Measurements from ENCODE around the gene MERTK.
A peak's percentile ranks its signal among the peaks of the same experiment; 100 is the strongest.
"Not testable (repeated sequence)": the region's sequence is repeated elsewhere in the genome, so short reads cannot be mapped to it uniquely, and the experiment has no call there.

MERTK gene

GRCh38 chr2:112018846-112019245 is 120.4 kb downstream of the MERTK start:
- DNase-seq: no peak

- DNase-seq: no peak
These were observed 121.2 kb downstream of the MERTK start for GRCh38 chr2:112019569-112019982.

GRCh38 chr2:112020561-112020960 is 122.2 kb downstream of the MERTK start:
- DNase-seq: no peak

GRCh38 chr2:112021290-112021689 is 122.9 kb downstream of the MERTK start:
- no peak for DNase-seq

GRCh38 chr2:112021781-112022231 is 123.4 kb downstream of the MERTK start:
- no peak for DNase-seq

GRCh38 chr2:112023707-112024106 is 125.3 kb downstream of the MERTK start:
- DNase-seq: no peak

- no peak for DNase-seq
These were observed 125.8 kb downstream of the MERTK start for GRCh38 chr2:112024231-112024630.

GRCh38 chr2:112024896-112025491 is 126.6 kb downstream of the MERTK start:
- no peak for DNase-seq

- DNase-seq: no peak
These were observed 128.1 kb downstream of the MERTK start for GRCh38 chr2:112026509-112026908.

- no peak for DNase-seq
These were observed 129.4 kb downstream of the MERTK start for GRCh38 chr2:112027767-112028166.

- no peak for DNase-seq
These were observed 130.8 kb downstream of the MERTK start for GRCh38 chr2:112029164-112029563.

- no peak for DNase-seq
These were observed 133.2 kb downstream of the MERTK start for GRCh38 chr2:112031473-112032223.

GRCh38 chr2:112032224-112032586 is 133.8 kb downstream of the MERTK start:
- no peak for DNase-seq

GRCh38 chr2:112032689-112033465 is 134.5 kb downstream of the MERTK start:
- DNase-seq: peak; percentile 53

- DNase-seq: no peak
These were observed 135.2 kb downstream of the MERTK start for GRCh38 chr2:112033600-112033999.

- no peak for DNase-seq
These were observed 136.5 kb downstream of the MERTK start for GRCh38 chr2:112034924-112035323.

- DNase-seq: no peak
These were observed 137.4 kb downstream of the MERTK start for GRCh38 chr2:112035786-112036185.

- not testable (repeated sequence) for DNase-seq
These were observed 141.1 kb downstream of the MERTK start for GRCh38 chr2:112039556-112039955.

GRCh38 chr2:112040066-112040465 is 141.7 kb downstream of the MERTK start:
- not testable (repeated sequence) for DNase-seq

- not testable (repeated sequence) for DNase-seq
These were observed 143.1 kb downstream of the MERTK start for GRCh38 chr2:112041460-112041859.

- DNase-seq: no peak
These were observed 147.1 kb downstream of the MERTK start for GRCh38 chr2:112045446-112046014.

GRCh38 chr2:112046231-112046630 is 147.8 kb downstream of the MERTK start:
- no peak for DNase-seq

- DNase-seq: no peak
These were observed 149.3 kb downstream of the MERTK start for GRCh38 chr2:112047537-112048235.

Data from left hindlimb (tissue), 1 donor.